Right lobe of liver (tissue), 4 donors: ENCODE measurements around the gene FEZF2.

Source experiments
- CTCF ChIP-seq, 4 donors: fragments of 200-600 bp in 3 of 4; fragments of 450-650 bp in 1 of 4; IDR thresholded peaks; one replicate each; pipeline versions ENCODE4 v1.5.1 to v1.8.0; 2016 to 2022; ENCODE audit warnings: antibody characterized with exemption in 4 of 4, mild to moderate bottlenecking in 2 of 4
- POLR2A ChIP-seq: fragments of 450-650 bp; IDR thresholded peaks from one replicate; pipeline ENCODE4 v1.6.1; 2017; ENCODE audit warnings: antibody characterized with exemption, mild to moderate bottlenecking
- donor health status: DM: no; HTN: no; CAD: no.
- donor health status: DM: no; HTN: no; CAD: no.
- donor health status: DM: no; HTN: yes; CAD: no.

GRCh38 chr3:62373215-62373614 is at the start of gene FEZF2:
- no peak for TF ChIP-seq POLR2A
- TF ChIP-seq CTCF (IDR thresholded peaks at IDR 0.05), result no peak
